Peyer's patch (tissue), 4 donors: ENCODE data around the gene L3MBTL1.

Experiments
- POLR2A ChIP-seq, 2 donors: fragments of 450-650 bp; IDR thresholded peaks; one replicate each; pipeline ENCODE4 v1.5.1; 2017; ENCODE audit warnings: antibody characterized with exemption in 2 of 2, mild to moderate bottlenecking in 2 of 2, moderate library complexity in 2 of 2
- TF ChIP-seq, protein P1 (sequence below), 6 experiments: fragments of 450-650 bp in 4 of 6; fragments of 200-600 bp in 2 of 6; sonication (generic) in 1 of 6; IDR thresholded peaks; one replicate each; pipeline ENCODE4 v1.5.1; 2017 to 2019; ENCODE audit warnings: antibody characterized with exemption in 6 of 6, mild to moderate bottlenecking in 3 of 6, moderate library complexity in 1 of 6

DNA sequence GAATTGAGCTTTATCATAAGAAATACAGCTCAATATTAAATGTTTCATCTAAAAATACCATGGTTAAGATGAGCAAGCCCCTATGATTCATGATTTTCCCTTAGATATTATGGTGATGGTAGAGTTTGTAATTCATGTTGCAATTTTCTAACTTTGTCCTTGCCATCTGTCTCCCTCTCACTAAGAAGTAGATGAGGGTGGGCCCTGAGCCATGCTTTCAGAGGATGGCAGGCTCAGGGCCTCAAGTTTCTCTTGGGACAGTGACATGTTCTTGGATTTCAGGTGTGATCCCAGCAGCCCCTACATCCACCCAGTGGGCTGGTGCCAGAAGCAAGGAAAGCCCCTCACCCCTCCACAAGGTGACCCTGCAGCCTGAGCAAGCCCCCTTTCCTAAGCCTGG lies 25.6 kb downstream of the L3MBTL1 start:
- TF ChIP-seq, protein P1, sequence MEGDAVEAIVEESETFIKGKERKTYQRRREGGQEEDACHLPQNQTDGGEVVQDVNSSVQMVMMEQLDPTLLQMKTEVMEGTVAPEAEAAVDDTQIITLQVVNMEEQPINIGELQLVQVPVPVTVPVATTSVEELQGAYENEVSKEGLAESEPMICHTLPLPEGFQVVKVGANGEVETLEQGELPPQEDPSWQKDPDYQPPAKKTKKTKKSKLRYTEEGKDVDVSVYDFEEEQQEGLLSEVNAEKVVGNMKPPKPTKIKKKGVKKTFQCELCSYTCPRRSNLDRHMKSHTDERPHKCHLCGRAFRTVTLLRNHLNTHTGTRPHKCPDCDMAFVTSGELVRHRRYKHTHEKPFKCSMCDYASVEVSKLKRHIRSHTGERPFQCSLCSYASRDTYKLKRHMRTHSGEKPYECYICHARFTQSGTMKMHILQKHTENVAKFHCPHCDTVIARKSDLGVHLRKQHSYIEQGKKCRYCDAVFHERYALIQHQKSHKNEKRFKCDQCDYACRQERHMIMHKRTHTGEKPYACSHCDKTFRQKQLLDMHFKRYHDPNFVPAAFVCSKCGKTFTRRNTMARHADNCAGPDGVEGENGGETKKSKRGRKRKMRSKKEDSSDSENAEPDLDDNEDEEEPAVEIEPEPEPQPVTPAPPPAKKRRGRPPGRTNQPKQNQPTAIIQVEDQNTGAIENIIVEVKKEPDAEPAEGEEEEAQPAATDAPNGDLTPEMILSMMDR (IDR thresholded peaks at IDR 0.05): no peak
- TF ChIP-seq POLR2A (IDR thresholded peaks at IDR 0.05): no peak
